ENCODE measurements around the gene NFE2L1. TPM values are rescaled to one million over a fixed set of nuclear protein-coding genes. Genes with fewer than 3 reads are reported as not detected.
A peak's percentile ranks its signal among the peaks of the same experiment; 100 is the strongest.

The NFE2L1 gene
- total RNA-seq, 1 experiment from 2014 or later: 91.7 TPM

DNA sequence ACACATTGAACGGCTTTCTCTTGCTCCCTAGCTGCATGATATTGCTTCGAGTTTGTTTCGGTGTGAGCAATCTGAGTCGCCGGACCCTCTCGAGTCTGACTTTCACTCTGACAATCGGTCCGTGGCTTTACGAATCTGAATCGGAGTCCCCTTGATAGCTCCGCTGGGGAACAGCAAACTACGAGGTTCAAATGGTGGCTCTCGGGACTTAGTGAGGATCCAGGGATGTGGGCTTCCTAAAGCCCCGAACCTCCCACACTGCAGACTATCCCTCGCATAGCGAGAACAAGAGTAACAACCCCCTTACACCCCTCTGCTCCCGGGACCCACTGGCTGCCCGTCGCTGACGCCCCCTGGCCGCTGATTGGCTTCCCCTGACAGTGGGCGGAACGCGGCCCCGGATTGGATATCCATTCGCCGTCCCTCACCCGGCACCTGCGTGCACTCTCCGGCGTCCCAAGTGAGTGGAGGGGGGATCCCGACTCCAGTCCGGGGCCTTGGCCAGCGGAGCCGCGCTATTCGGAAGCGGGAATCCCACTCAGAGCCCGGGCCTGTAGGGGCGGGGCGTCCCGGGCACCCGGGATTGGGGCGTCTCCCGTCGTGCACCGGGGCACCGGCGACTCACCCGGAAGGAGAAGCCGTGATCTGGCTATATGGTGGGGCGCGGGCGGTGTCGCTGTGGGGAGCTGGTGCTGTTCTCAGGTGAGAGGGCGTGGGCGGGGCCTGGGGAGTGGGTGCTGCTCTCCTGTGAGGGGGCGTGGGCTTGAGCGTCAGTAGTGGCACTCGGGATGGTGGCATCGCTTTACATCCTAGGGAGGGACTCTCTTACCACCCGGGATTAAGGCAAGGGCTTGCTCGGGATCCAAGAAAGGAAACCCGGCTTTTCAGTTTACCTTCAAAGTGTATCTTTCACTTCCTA is 59.2 kb downstream of the NFE2L1 start, which contains the start of gene SNX11:
Gene SNX11 (plus strand): TSS at position 630 of the 919 bp plus-strand sequence. CDS start 4,278 bp downstream, outside the sequence.
- intact Hi-C loops (cut with micrococcal nuclease; ENCODE audit: unreplicated experiment): no loop called here
- DNase-seq: peak; percentile 90 to 94
- peaks cover 8% of the 10 kb centered on the region for H3K4me1 ChIP-seq (replicated peaks; ENCODE audit: insufficient read depth)
- H3K9me3 ChIP-seq (ENCODE audit: insufficient read depth, low read depth): 0 out of 2 replicates have a peak, but pooled peaks cover 4% of the 10 kb centered on the region
- H3F3A ChIP-seq (ENCODE audit: insufficient read depth, low read depth): peaks cover 32% of the 10 kb centered on the region
- H2AFZ ChIP-seq: peak within 1 kb of the TSS; percentile 100
- H3K4me2 ChIP-seq: peak within 1 kb of the TSS; percentile 89
- BruUV-seq (replicated peaks): TSS peak; percentile 75
- TF ChIP-seq CTCF (conservative IDR thresholded peaks at IDR 0.05): peak; percentile 50; the same call in 1 of the 2 replicates
- TF ChIP-seq EZH2 (IDR thresholded peaks at IDR 0.05; ENCODE audit: low read depth): no peak
- no peaks in the 10 kb centered on the region for H3K27me3 ChIP-seq (ENCODE audit: insufficient read depth, low read depth)
- POLR2A ChIA-PET (ENCODE audit: unreplicated experiment): interaction anchor here (0.5 to 0.7 kb wide), 5 partner anchors 16 to 379 kb away, joined by 3 to 6 read pairs (median 3); no protein-coding TSS in a partner anchor
- H3K4me3 ChIP-seq: peak within 1 kb of the TSS; percentile 94
- CTCF ChIA-PET: interaction anchor here (0.6 to 1.3 kb wide), 2 partner anchors 11 to 80 kb away, joined by 3 read pairs; no protein-coding TSS in a partner anchor
- no peaks in the 10 kb centered on the region; the same call in 1 of the 2 replicates for H4K20me1 ChIP-seq (ENCODE audit: insufficient read depth)
- no peaks in the 10 kb centered on the region for H3K9me2 ChIP-seq (ENCODE audit: insufficient read depth)
- no peaks in the 10 kb centered on the region for H3K36me3 ChIP-seq (ENCODE audit: low read depth)
- H3K79me2 ChIP-seq (ENCODE audit: low read depth): peaks cover 40% of the 10 kb centered on the region
- H3K27ac ChIP-seq: peak within 1 kb of the TSS; percentile 90

DNA sequence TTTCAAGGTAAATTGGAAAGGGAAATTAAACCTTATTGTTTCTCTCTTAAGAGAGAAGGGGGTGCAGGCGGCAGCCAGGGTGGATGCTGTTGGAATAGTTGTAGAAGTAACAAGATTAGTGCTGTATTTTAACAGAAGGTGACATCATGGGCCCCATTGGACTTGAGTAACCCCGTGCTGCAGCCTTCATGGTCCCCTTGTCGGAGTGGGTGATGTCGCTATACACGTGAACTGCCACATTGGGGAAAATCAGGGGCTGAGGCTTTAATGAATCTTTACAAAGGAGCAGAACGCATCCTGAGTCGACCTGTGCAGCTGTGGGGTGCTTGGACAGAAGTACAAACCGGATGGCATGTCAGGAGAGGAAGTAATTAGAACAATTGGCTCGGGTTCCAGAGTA is 62.6 kb downstream of the NFE2L1 start:
- ChIA-PET POLR2A (ENCODE audit: unreplicated experiment) (no interaction called here), CTCF (no interaction called here)
- no peaks in the 10 kb centered on the region for H3K27me3 ChIP-seq (ENCODE audit: insufficient read depth, low read depth)
- H3K4me2 ChIP-seq: no peak overlapping the region
- no peaks in the 10 kb centered on the region for H3K36me3 ChIP-seq (ENCODE audit: low read depth)
- no peaks in the 10 kb centered on the region; the same call in 1 of the 2 replicates for H4K20me1 ChIP-seq (ENCODE audit: insufficient read depth)
- no peak overlapping the region for H3K27ac ChIP-seq
- H3K4me1 ChIP-seq (replicated peaks; ENCODE audit: insufficient read depth): peaks cover 8% of the 10 kb centered on the region
- BruUV-seq (replicated peaks): no TSS peak
- H3K9me2 ChIP-seq (ENCODE audit: insufficient read depth): no peaks in the 10 kb centered on the region
- H3K9me3 ChIP-seq (ENCODE audit: insufficient read depth, low read depth): no peaks in the 10 kb centered on the region
- TF ChIP-seq CTCF (conservative IDR thresholded peaks at IDR 0.05) (no peak), EZH2 (IDR thresholded peaks at IDR 0.05; ENCODE audit: low read depth) (no peak)
- intact Hi-C loops (cut with micrococcal nuclease; ENCODE audit: unreplicated experiment): no loop called here
- no peak overlapping the region for H3K4me3 ChIP-seq
- H3K79me2 ChIP-seq (ENCODE audit: low read depth): peaks cover 40% of the 10 kb centered on the region
- no peak overlapping the region for H2AFZ ChIP-seq
- peaks cover 29% of the 10 kb centered on the region for H3F3A ChIP-seq (ENCODE audit: insufficient read depth, low read depth)
- no peak for DNase-seq

Small RNA genes lying within 50 kb of the gene (microRNA-seq; reads per million reads assigned to microRNA genes)
- gene MIR152 (ENCODE audit: borderline number of aligned reads, borderline replicate concordance): 39.7 reads per million, percentile 39 among the genes with 10 or more reads in this experiment

Other genes with a start within 250 kb of the NFE2L1 start
- gene OSBPL7, start 226.6 kb upstream of the NFE2L1 start, total RNA-seq (2021): 32.2 and 35.9 TPM in 2 replicates
- gene MRPL10, start 216.8 kb upstream of the NFE2L1 start, total RNA-seq (2021): 50.1 and 63.8 TPM in 2 replicates
- gene LRRC46, start 216.7 kb upstream of the NFE2L1 start, total RNA-seq (2021): 1.5 and 1.9 TPM in 2 replicates
- gene SCRN2, start 207.1 kb upstream of the NFE2L1 start, total RNA-seq (2021): 31.7 and 43.9 TPM in 2 replicates
- 13.3 and 14.9 TPM in 2 replicates for gene SP6, start 197.2 kb upstream of the NFE2L1 start, total RNA-seq (2021)
- gene SP2, start 152.1 kb upstream of the NFE2L1 start, total RNA-seq (2021): 13.5 and 18.0 TPM in 2 replicates
- gene PNPO, start 106.8 kb upstream of the NFE2L1 start, total RNA-seq (2021): 40.2 and 44.1 TPM in 2 replicates
- 5.3 and 6.2 TPM in 2 replicates for gene PRR15L, start 90.5 kb upstream of the NFE2L1 start, total RNA-seq (2021)
- 147 and 195 TPM in 2 replicates for gene CDK5RAP3, start 77.2 kb upstream of the NFE2L1 start, total RNA-seq (2021)
- gene COPZ2, start 10.6 kb upstream of the NFE2L1 start, total RNA-seq (2021): 2.6 and 2.7 TPM in 2 replicates
- 73.6 and 93.9 TPM in 2 replicates for gene CBX1, start 53.1 kb downstream of the NFE2L1 start, total RNA-seq (2021)
- 16.0 and 17.0 TPM in 2 replicates for gene SNX11, start 59.4 kb downstream of the NFE2L1 start, total RNA-seq (2021)

Measured in PC-9 (cell line).